GM12864 (cell line): ENCODE results near the gene ACRBP.

ENCODE experiments used
- DNase-seq: peaks from one replicate; pipeline ENCODE4 v3.0.0-alpha.2; 2011; ENCODE audit warnings: low read depth
- H3K4me3 ChIP-seq: 2 replicates; pipeline ENCODE4 v1.5.1; 2011; ENCODE audit warnings: mild to moderate bottlenecking, low read depth, low read length, control low read depth
- TF ChIP-seq, protein P1 (sequence below): IDR thresholded peaks from 2 replicates; pipeline ENCODE4 v1.5.1; 2011; ENCODE audit warnings: low read depth, mild to moderate bottlenecking, moderate library complexity, low read length, control low read depth, inconsistent platforms; ENCODE audit errors: missing control alignments

The ACRBP gene

DNA sequence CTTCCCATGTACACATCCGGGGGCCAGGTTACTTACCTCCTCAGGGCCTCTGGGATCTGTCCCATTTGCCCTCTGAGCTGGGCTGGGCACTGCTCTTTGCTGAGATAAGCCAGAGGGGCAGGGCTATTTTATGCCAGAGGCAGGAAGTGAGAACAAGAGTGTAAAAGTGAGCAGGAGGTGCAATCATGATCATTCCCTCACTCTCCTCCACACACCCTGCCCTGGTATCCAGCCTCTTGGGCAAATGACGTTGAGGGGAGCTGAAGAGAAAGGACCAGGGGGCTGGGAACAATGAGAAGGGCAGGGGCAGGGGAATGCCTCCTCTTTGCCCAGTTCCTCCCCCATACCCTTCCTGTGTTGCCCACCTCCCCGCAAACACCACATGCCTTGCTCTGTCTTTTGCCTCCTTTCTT is 15.7 kb downstream of the ACRBP start:
- peak overlapping the region; percentile 52 for H3K4me3 ChIP-seq
- DNase-seq = no peak
- TF ChIP-seq, protein P1, sequence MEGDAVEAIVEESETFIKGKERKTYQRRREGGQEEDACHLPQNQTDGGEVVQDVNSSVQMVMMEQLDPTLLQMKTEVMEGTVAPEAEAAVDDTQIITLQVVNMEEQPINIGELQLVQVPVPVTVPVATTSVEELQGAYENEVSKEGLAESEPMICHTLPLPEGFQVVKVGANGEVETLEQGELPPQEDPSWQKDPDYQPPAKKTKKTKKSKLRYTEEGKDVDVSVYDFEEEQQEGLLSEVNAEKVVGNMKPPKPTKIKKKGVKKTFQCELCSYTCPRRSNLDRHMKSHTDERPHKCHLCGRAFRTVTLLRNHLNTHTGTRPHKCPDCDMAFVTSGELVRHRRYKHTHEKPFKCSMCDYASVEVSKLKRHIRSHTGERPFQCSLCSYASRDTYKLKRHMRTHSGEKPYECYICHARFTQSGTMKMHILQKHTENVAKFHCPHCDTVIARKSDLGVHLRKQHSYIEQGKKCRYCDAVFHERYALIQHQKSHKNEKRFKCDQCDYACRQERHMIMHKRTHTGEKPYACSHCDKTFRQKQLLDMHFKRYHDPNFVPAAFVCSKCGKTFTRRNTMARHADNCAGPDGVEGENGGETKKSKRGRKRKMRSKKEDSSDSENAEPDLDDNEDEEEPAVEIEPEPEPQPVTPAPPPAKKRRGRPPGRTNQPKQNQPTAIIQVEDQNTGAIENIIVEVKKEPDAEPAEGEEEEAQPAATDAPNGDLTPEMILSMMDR = no peak

- DNase-seq = no peak
- peak overlapping the region; percentile 52 for H3K4me3 ChIP-seq
- TF ChIP-seq, protein P1 = no peak
These were observed 16.5 kb downstream of the ACRBP start for GRCh38 chr12:6630736-6631135.

- no peak for DNase-seq
- TF ChIP-seq, protein P1 = no peak
These were observed 19.6 kb downstream of the ACRBP start for GRCh38 chr12:6627616-6628015.

DNA sequence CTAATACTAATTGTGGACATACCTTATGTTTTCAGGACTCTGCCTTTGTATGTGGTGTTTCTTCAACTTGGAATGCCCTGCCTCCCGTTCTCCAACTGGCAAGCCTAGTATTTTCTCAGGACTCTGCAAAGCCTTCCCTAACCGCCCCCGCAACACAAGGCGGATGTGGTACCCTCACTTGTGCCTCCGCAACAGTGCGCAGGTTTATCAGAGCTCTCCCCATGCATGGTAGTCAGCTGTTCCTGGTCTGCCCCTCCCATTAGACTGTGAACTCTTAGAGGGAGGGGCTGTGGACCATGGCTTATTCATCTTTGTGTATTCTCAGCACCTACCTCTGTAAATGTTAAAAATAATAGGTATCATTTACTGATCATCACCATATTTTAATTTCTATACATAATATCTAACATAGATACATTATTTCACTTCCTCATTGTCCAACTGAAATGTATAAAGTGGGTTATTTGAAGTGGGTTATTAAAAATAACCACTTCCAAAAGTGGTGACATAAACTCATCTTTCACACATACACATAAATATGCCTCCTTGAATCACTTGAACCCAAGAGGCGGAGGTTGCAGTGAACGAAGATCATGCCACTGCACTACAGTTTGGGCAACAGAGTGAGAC is 20.5 kb downstream of the ACRBP start:
- H3K4me3 ChIP-seq = peak overlapping the region; percentile 32; the same call in 1 of the 2 replicates
- DNase-seq = no peak
- TF ChIP-seq, protein P1 = no peak

More at GRCh38 chr12:6627616-6628015, 19.6 kb downstream of the ACRBP start:
- H3K4me3 ChIP-seq = peak overlapping the region; percentile 32

GRCh38 chr12:6620885-6621274 is 26.4 kb downstream of the ACRBP start:
- DNase-seq = no peak
- no peak overlapping the region for H3K4me3 ChIP-seq
- TF ChIP-seq, protein P1 = no peak

DNA sequence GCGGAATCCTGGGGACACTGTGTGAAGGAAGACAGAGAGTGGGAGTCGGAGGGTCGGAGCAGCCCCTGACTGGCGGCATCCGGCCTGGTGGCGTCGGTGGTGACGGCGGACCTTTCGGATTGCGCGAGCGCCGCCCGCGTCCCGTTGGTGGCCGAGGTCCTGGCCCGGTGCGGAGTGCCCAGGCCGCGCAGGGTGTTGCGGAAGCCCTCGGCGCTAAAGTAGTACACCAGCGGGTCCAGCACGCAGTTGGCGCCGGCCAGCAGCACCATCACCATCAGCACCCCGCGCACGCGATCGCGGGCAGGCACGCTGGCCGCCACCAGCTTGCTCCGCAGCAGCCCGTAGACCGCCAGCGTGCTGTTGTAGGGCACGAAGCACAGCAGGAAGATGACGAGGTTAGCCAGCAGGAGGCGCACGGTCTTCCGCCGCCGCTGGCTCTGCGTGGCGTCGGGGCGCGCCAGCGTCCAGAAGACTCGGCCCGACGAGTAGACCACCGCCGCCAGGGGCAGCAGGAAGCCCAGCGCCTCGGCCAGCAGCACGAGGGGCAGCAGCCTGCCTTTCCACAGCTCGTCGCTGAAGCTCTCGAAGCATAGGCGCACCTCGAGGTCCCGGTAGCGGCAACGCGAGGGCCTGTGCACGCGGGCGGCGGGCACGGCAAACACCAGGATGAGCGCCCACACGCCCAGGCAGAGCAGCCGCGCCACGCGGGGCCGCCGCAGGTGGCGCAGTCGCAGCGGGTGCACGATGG is 26.9 kb downstream of the ACRBP start:
- H3K4me3 ChIP-seq = no peak overlapping the region
- no peak for DNase-seq
- TF ChIP-seq, protein P1 = no peak
